ENCODE data around the gene LSM4.

Gene LSM4

DNA sequence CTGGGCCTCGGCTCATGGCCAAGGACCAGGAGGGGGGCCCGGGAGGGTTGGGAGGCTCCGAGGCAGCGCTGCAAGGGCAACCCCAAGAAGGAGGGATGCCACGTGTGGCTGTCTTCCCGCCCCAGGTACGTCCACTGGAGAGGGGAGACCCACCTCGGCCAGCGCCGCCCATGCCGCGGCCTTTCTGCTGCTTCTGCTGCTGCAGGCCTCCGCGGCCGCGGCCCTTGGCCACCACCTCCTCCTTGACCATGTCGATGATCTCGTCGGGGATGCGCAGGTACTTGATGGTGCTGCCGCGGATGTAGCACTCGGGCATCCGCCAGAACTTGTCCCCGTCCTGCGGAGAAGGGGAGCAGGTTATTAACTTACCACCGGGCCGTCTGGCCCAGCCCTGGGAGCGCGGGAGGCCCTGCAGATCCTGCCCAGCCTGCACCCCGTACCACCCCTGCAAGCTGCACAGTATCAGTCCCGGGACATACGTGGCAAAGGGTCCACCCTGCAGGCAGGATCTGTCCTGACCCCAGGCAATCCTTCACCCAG, 13.3 kb downstream of the LSM4 start:
- no peak for DNase-seq

DNA sequence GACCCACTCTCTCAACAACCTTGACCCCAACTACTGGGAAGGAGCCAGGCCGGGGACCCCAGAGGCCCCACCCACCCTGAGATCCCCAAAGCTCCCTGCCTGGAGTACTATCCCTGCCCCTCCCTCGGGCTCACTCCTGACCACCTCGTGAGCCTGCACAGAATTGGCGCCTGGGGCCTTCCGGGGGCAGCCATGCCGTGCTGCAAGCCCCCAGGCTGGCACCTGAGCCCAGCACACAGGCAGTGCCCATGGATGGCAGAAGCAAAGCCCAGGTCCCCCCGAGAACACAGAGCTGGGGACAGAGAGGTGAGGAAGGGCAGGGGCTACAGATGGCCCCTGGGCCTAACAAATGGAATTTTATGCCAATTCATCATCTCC, 13.9 kb downstream of the LSM4 start:
- DNase-seq = no peak

DNA sequence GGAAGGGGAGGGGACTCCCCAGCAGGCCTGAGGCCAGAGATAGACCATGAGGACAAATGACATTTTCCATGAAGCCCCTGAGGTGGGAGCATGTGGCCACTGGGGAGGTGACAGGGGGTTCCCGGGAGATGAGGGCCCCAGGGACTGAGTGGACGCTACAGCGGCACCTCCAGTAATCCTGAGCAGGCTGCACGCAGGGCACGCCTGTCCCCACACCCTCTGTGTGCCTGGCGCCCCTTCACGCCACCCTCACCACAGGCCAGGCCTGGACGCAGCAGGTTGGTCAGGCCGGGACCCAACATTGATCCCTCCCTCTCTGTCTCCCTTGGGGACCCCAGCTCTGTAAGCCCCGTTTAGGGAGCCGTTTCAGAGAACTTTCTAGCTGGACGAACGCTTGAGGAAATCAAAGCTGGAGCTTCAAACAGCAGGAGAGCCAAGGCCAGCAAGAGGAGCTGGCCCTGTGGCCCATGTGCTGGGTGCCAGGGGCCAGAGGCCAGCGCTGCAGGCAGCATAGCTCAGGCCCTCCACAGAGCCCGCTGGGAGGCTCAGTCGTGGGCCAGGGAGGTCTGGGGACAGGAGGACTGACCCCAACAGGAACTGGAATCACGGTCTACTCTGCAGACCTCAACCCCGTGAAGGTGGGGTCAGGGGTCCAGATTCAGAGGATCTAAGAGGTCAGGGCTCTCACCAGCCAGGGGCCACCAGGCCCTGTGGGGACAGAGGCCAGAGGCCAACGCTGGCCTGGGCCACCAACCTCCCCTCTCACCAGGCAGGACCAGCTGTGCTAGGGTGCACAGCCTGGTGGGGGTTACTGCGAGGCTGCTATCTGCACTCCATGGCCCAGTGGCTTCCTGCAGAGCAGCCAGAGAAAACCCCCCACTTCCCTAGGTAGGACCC, 14.6 kb downstream of the LSM4 start:
- DNase-seq = no peak

DNA sequence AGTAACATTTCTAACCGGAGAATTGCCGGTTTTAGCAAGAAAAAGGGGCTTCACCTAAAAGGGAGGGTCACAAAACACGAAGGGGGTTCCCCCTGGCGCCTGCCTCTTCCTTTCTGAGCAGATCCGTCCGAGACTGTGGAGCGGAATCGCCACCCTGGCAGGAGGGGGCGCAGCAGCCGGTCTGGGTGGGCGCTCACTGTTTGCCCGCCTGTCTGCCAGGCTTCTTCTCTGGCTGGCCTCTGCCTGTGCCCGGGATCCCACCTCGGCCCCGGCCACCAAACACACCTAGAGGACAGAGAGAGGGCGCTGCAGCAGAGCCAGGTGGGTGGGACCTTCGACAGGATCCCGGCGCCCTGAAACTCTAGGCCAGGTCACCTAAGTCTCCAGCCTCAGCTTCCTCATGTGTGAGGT, 15.6 kb downstream of the LSM4 start:
- peak; percentile 63 for DNase-seq

DNA sequence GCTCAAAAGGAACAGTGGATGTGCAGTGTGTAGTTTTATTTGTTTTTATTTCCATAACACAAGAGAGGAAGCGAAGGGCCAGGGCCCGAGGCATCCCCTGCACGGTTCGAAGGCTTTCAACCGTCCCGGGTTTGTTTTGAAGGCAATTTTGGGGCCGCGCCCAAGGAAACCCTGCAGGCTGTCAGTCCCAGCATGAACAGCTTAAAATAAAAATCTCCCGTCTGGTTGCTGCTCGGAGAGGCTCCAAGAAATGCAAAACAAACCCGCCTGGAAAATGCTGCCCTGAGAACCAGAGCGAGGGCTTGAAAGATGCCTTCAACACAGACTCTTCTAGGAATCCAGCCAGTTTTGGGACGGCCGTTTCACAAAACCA, 16.0 kb downstream of the LSM4 start:
- DNase-seq = no peak

DNA sequence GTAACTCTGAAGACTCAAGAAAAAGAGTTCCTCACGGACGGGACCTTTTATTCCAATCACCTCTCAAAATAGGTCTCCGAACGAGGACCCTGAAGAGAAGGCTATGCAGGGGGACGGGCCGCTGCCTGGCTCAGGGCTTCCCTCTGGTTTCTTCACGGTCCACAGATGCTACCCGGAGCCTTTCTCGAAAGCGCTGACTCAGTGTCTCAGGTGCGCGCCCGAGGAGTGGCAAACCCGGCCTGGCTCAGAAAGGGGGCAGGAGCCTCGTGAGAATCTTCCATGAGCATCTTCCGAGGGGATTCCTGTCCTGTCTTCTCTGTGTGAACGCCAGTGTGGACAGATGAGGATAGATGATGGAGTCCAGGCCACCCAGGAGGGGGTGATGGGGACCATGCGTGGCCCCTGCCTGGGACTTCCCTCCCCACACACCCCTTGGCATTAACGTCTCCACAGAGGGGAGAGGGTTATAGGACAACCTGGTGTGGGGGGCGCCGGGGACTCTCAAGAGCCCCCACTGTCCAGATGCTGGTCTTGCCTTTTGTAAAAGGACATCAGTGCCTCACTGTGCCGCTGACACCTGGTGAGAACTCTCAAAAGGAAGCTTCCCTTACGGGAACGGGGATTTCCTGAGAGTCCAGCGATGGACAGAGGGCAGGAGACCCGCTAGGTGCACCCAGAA, 16.5 kb downstream of the LSM4 start:
- no peak for DNase-seq

DNA sequence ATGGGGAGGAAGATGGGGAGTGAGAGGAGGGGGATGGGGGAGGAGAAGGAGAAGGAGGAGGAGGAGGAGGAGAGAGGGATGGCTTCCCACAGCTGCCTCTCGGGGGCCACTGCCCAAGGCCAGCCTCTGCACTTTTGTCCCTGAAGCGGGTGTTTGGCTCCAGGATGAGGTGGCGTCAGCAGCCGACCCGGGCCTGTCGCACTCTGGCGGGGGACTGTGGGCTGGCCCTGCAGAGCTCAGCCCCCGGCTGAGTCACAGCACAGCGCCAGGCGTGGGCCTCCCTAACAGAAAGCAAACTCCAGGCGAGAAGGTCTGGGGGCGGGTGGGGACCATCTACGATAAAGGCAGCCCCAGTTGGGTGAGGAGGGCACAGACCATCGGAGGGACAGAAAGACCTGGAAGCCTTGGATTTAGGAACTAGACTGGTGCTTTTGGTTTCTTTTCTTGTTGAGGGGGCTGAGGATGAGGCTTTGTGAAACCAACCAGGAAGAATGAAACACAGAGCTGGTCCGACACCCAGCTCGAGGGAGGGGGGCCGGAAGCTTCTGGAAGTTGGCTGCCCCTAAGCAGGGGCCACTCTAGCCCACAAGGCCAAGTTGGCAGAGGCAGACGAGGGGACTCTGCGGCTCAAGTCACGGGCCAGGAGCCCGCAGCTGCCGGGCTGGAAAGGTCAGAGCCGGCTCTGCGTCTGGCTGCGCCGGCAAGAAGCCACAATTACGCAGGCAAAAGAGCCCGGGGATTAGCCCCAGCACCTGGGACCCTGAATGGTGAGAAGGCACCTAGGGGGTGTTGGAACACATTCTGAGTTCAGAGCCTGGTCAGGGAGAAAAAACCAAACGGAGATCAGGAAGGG, 18.2 kb downstream of the LSM4 start:
- DNase-seq = peak; percentile 86

DNA sequence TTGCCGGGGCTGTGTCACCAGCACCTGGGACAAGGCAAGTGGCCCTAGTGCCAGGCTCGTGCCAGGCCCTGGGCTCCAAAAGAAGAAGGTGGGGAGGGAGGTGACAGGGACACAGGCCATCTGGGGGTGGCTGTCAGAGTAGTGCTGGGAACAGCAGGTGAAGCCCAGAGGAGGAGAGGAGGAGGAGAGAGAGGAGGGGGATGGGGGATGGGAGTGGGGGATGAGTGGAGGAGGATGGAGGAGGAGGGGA, 18.7 kb downstream of the LSM4 start:
- DNase-seq = no peak

DNA sequence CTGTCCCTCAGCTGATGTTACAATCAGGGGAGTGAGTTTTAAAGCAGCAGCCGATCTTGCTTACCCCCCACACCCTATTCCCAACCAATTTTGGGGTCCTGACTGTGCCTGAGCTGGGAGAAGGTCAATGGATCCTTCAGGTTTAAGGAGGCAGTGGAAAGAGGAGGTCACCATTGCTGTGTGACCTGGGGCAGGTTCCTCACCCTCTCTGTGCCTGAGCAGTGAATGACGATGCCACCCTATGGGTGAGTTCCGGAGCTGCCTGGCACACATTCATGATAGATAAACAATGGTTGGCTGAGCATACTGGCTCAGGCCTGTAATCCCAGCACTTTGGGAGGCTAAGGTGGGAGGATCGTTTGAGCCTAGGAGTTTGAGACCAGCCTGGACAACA, 21.2 kb downstream of the LSM4 start:
- DNase-seq = no peak

DNA sequence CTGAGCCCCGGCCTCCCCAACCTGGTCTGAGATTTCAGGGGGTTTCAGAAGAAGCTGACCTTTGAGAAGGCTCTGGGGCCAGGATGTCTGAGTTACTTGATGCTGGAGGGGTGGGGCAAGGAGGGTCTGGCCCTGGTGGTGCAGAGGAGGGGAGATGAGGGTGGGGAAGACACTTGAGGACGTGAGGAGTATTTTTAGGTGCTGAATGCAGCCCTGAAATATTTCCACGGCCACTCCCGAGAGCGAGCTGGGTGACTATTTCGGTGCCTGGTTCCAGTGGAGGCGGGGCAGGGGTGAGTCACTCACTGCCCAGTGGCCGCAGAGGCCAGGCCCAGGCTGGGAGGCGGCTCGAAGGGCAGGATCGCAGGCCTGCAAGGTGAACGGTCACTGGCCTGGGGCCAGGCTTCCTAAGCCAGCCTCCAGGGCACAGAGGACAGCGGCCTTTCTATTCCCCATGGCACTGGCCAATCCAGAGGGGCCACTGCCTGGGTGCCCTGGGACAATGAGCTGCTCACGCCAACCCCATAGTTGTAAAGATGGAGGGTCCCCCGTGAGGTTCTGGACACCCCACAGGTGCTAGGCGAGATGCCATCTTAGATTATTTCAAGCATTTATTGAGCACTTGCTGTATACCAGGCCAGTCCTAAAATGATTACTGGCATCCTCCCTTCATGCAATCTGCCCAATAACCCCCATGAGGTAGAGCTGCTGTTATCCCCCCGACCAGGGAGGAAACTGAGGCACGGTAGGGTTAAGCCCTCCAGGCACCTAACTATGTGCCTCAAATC, 21.8 kb downstream of the LSM4 start:
- DNase-seq = no peak

DNA sequence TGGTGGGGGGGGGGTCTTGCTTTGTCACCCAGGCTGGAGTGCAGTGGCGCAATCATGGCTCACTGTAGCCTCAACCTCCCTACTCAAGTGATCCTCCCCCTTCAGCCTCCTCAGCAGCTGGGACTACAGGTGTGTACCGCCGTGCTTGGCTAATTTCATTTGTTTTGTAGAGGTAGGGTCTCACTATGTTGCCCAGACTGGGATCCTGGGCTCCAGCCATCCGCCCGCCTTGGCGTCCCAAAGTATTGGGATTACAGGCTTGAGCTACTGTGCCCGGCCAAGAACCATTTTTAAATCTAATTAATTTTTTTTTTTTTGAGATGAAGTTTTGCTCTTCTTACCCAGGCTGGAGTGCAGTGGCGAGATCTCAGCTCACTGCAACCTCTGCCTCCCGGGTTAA, 23.2 kb downstream of the LSM4 start:
- DNase-seq = no peak

DNA sequence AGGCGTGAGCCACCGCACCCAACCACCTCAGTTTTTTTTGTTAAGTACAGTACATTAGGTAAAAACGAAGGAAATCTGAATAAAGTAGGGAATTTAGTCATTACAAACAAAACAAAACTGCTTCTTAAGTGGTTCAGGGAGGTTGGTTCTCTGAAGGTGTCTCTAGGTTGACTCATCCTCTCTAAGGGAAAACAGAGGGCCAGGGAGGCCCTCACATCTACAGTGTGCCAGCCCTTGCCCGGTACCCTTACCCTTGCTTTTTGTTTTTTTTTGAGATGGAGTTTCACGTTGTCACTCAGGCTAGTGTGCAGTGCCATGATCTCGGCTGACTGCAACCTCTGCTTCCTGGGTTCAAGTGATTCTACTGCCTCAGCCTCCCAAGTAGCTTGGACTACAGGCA, 24.3 kb downstream of the LSM4 start:
- no peak for DNase-seq

DNA sequence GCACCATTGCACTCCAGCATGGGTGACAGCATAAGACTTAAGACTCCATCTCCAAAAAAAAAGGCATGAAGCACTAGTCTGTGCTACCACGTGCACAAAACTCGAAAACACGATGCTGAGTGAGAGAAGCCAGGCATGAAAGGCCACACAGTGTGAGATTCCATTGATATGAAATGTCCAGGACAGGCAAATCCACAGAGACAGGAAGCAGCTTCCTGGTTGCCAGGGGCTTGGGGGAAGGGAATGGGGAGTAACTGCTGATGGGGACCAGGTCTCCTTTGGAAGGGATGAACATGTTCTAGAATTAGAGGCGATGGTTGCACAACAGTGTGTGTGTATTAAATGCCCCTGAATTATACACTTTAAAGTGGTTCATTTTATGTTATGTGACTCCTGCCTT, 25.6 kb downstream of the LSM4 start:
- no peak for DNase-seq

DNA sequence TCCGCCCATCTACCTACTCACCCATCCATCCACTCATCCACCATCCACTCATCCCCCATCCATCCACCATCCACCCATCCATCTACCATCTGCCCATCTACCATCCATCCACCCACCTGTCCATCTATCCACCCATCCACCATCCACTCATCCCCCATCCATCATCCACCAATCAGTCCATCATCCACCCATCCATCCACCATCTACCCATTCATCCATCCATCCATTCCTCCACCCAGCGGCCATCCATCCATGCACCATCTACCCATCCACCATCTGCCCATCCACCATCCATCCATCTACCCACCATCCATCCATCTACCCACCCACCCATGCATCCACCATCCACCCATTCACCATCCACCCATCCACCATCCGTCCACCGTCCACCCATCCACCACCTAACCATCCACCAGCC, 27.8 kb downstream of the LSM4 start:
- no peak for DNase-seq

DNA sequence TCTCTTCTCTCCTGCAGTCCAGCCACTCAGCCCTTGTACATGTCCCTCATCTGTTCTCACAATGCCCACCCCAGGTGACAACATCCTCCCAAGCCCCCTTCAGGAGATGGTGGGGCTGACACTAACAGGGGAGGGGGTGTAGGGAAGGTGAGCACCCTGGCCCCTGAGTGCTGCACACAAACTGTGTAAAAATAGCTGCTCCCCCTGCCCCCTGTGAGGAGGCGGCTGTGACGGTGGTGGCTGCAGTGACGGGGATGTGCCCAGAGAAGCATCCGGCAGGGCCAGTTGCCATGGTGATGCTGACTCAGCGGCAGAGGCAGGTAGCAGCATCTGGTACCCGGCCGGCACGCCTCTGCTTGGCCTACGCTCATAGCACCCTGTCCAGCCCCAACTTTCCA, 28.4 kb downstream of the LSM4 start:
- peak; percentile 95 for DNase-seq

DNA sequence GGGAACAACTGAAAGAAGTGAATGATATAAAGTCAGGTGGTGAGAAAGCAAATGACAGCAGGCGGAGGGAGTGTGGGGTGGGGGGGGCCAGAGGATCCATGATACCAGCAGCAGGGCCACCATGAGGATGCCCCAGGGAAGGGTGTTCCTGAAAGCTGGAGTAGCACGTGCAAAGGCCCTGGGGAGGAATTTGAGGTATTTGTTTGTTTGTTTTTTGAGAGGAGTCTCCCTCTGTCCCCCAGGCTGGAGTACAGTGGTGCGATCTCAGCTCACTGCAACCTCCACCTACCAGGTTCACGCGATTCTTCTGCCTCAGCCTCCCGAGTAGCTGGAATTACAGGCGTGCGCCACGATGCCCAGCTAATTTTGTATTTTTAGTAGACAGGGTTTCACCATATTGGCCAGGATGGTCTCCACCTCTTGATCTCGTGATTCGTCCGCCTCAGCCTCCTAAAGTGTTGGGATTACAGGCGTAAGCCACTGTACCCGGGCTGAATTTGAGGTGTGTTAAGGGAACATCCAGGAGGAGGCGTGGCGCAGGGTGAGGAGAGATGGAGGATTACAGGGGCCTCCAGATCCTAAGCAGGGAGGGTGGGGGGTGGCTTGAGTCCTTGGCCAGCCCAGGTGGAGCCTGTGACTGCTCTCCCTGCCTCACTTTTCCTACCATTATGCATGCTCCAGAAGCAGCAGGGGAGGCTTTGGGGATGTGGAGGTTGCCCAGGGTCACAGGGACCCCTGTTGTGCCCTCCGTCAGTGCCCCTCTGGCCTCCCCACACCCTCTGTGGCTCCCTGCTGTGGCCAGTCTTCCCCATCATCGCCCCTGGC, 29.0 kb downstream of the LSM4 start:
- no peak for DNase-seq

DNA sequence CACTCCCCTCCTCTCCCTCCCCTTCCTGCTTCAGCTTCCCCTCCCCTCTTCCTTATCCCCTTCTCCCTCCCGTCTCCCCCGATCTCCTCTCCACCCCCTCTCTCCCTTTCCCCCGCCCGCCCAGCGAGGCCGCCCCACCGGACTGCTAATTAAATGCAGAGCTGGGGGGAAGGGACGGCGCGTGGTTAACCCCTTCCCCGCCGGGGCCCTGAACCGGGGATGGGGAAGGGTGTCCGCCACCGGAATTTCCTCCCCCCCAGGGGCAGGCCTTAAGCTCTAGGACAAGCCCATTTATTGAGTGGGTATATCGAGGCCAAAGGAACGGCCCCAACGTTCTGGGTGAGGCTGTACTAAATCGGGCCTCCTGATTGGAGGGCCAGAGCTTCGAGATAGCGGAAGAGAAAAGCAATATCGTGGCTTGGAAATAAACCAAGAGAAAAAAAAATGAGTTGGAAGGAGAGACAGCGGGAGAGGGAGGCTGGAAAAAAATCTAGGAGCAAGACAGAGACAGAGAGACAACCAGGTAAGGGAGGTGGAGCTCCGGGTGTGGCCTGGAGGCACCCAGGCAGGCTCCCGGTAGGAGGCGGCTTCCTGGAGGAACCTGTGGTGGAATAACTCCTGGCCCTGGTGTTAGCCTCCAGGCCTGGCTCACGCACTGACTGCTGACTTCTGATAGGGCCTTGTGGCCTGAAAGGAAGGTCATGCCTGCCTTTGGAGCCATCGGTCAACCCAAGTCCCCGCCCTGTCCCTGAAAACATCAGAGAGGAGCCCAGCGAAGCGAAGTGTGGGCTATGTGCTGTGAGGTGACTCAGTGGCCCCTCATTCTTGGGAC, 29.9 kb downstream of the LSM4 start:
- DNase-seq = peak; percentile 65

DNA sequence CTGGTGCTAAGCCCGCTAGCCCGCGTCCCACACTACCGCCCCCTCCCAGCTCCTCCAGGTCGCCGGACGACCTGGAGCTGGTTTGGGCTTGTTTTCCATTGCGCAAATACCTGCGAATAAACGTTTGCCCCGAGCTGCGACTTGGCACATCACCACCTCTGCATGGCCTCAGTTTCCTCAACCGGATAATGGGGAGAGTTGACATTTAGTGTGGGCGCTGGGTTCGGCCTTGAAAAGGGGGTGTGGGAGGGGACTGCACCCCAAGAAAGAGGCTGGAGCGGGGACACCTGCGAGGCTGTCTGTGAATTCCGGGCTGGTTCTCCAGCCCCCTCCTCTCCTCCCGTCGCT, 30.4 kb downstream of the LSM4 start:
- DNase-seq = no peak

DNA sequence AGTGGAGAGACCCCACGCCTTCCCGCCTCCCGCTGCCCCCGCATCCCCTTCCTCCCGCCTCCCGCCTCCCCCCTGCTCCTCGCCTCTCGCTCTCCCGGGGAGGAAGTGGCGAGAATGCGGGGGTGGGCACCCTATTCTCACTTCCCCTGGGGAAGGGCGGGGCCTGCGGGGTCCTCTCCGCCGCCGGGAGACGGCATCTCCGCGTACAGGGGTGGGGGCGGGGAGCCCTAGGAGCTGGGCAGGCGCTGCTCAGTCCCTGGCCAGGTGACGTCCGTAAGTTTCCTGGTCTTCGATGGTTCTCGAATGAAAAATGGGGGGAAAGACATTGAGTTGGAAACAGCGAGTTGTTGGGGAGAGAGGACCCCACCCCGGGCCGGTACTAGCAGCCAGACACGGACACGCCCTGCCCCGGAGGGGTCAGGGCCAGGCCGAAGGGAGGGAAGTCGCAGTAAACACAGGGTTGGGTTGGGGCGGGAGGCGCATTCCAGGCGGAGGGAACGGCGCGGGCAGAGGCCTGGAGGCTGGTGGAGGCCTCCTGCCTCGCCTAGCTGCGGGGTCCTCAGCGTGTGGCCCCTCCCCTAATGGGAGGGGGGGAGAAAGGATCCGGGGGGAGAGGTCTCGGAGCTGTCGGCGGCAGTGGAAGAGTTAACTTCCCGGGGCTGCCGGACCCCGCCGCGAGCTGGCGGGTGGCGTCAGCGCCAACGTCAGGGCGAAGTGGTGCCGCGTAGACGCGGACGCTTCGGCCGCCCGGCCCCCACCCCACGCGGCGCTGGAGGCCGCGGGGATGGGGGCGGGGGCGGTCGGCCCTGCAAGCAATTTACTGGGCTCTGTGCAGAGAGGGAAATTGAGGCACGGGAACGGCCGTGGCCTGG, 31.1 kb downstream of the LSM4 start:
- peak; percentile 86 for DNase-seq

DNA sequence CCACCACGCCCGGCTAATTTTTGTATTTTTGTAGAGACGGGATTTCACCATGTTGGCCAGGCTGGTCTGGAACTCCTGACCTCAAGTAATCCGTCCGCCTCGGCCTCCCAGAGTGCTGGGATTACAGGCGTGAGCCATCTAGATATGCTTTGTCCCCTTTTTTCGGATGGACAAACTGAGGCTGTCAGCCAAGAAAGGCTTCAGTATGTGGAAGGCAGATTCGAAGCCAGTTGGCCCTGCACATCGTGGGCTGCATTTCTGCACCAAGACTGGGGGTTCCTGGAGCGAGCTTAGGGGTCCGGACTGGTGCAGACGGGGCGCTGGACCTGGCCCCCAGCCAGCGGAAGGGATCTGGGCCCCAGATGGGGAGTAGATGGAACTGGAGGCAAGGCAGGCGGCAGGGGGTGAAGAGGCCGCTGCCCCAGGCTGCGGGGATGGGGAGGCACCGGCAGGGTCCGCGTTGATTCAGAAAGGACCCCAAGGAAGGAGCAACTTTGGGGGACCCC, 31.8 kb downstream of the LSM4 start:
- DNase-seq = no peak
